GM21723 (cell line): ENCODE data around the gene NOSIP.
A peak's percentile ranks its signal among the peaks of the same experiment; 100 is the strongest.

Experiments
- ATAC-seq: cut with Tn5 transposase; IDR thresholded peaks from one replicate; pipeline ENCODE4 v1.9.1; 2021; ENCODE audit warnings: mild to moderate bottlenecking, moderate library complexity; ENCODE audit not compliant: unreplicated experiment

Gene NOSIP

DNA sequence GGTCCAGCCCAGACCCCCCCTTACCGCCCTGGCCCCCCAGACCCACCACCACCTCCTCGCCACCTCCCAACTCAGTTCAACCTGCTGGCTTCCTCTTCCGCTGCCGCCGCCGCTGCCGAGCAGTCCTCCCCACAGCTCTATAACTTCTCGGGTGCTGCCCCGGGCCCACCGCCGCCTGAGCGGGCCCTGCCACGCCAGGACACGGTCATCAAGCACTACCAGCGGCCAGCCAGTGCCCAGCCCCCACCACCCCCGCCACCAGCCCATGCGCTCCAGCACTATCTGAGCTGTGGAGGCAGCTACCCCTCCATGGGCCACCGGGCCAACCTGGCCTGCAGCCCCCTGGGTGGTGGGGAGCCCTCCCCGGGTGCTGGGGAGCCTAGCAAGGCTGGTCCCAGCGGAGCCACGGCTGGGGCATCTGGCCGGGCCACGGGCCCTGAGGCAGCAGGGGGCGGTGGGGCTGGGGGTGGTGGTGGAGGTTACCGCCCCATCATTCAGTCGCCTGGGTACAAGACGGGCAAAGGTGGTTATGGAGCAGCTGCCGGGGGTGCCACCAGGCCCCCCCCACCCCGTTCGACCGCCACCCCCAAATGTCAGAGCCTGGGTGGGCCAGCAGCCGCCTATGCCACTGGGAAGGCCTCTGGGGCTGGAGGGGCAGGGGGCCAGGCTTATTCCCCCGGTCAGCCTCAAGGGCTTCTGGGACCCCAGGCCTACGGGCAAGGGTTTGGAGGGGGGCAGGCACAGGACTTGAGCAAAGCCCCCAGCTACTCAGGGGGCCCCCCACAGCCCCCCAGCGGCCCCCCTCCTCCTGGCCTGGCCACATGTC is 14.8 kb upstream of the NOSIP start:
- ATAC-seq = no peak

GRCh38 chr19:49594157-49594992 is 14.0 kb upstream of the NOSIP start:
- no peak for ATAC-seq

- ATAC-seq = no peak
Observed at GRCh38 chr19:49593233-49594113, 13.1 kb upstream of the NOSIP start.

DNA sequence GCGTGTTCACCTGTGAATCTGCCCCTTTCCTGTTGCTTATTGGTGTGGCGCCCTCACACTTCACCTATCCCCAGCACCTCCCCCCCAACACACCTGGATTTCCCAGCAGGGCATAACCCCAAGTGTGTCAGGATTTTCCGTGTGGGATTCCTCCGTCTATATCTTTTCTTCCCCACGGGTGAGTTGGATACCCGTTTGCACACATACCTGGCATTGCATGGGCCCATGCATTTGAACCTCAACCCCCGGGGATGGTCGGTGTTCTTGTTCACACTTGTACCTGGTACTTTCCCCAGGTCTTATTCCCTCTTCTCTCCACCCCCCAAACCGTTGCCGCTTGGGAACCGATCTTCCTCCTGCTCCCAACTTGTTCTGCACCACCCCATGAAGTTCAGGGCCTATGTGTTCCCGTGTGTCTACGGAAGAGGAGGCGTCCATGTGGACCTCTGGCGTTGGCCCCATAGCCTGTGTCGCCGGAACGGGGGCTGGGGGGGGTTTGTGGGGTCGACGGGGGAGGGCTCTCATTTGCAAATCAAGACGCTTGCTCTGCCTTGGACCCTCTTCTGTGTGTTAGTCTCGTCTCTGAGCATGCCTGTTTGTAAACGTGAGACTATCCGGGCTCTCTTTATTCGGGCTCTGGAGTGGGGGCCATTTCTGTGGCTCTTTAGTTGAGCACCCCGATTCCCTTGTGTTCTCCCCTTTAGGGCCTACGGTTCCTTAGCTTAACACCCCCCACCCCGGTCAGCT is 12.3 kb upstream of the NOSIP start:
- ATAC-seq = no peak

- ATAC-seq = no peak
Observed at GRCh38 chr19:49591731-49592485, 11.6 kb upstream of the NOSIP start.

GRCh38 chr19:49590971-49591730 is 10.8 kb upstream of the NOSIP start, which contains the start of gene PRR12:
PRR12 (plus strand) TSS chr19:49591182; CDS start chr19:49591655, 473 bp downstream.
- ATAC-seq = no peak

- ATAC-seq = peak; percentile 59
Observed at GRCh38 chr19:49590071-49590970, 10.0 kb upstream of the NOSIP start.

DNA sequence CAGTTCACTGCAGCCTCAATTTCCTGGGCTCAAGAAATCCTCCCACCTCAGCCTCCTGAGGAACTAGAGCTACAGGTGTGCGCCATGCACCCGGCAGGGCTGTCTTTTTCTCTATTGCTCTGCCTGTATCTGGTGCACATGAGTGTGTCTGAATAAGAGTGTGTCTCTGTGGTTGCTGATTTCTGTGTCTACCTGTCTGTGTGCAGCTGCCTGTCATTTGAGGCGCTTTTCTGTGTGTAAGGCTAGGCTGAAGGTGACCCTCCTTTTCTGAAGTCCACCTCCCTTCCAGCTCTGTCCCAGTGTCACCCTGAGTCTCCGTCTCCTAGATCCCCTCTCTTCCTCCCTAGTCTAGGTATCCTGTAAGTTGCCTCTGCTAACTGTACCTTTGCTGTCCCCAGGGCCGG is 9.1 kb upstream of the NOSIP start:
- no peak for ATAC-seq

DNA sequence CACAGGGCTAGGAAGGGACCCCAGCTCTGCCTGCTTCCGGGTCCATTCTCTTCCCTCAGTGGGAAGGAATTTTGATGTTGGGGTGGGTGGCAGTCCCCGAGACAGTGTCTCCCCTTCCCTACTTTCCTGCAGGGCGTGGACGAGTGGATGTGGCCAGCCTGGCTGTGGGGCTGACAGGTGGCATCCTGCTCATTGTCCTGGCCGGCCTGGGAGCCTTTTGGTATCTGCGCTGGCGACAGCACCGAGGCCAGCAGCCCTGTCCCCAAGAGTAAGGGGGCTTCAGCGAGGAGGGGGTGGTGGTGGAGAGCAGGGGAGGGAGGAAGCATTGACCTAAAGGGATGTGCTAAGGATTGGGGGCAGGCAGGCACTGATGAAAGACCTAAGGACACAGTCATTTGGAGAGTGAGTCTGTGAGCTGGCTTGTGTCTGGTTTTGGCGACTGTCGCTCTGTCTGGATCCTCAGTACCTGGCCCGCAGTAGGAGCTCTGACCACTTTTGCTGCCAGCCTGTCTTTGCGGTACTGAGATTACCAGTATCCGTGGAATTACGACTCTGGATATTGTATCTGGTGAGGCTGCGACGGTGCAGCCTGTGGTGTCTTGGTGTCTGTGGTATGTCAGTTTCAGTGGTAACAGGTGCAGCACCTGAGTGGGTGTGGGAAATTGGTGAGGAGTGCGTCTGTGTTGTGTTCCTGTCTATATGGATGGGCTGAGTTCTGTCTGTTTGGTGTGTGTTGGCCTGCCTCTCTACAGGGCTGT is 8.2 kb upstream of the NOSIP start:
- no peak for ATAC-seq

GRCh38 chr19:49587227-49587626 is 6.9 kb upstream of the NOSIP start:
- no peak for ATAC-seq

- ATAC-seq = no peak
Observed at GRCh38 chr19:49585023-49585422, 4.7 kb upstream of the NOSIP start.

- no peak for ATAC-seq
Observed at GRCh38 chr19:49583239-49583638, 2.9 kb upstream of the NOSIP start.

DNA sequence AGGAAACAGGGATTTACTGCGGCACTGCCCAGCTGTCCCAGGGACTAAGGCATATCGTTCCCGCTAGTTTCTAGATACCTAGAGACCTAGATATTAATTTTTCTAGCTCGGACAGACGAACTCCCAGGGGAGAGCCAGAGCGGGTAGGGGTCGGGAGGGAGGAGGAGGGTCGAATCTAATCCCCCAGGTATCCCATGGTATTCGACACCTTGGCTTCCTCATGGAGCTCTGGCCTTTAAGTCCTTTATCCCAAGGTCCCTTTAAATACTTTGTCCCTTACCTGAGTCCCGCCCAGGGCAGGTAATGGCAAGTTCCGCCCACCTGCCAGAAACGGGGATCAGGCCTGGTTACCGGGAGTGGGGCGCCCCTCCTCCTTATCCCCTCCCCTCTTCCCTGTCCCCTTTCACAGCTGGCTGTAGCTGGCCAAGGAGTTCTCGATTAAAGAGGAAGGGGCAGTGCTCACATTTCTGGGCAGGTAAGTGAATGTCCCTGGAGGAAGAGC is 702 bp upstream of the NOSIP start, which contains the start of gene PRRG2:
Gene PRRG2 (plus strand): TSS at position 310 of the 502 bp plus-strand sequence. CDS start 1,904 bp downstream, outside the sequence.
- no peak for ATAC-seq

DNA sequence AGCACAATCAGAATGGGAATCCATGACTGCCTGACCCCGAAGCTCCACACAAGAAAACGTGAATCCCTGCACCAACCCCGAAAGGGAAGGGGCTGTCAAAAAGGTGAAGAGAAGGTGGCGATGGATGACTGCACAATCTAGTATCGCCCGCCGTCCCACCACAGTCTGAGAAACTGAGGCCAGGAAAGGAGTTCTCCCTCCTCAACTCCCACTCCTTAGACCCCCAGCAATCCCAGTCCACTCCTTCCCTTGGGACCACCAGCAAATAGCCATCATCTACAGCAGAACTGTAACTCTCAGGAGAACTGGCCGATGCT is 451 bp downstream of the NOSIP start:
- peak; percentile 11 for ATAC-seq

DNA sequence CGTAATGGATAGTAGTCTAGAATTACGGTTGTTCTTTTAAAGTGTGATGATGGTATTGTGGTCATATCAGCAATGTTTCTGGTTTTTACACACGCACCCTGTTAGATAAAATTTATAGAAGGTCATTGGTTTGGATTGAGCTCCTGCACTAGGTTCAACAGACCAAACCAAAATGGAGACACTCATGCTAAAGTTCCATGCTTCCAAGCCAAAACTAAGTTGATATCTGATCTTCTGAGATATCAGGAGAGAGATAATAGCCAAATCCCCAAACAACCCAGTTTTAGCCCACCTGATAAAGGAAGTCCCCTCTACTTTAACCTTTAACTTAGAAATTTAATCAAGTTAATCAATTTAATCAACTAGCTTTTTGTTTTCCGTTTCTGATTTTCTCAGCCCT is 1.2 kb downstream of the NOSIP start:
- no peak for ATAC-seq

DNA sequence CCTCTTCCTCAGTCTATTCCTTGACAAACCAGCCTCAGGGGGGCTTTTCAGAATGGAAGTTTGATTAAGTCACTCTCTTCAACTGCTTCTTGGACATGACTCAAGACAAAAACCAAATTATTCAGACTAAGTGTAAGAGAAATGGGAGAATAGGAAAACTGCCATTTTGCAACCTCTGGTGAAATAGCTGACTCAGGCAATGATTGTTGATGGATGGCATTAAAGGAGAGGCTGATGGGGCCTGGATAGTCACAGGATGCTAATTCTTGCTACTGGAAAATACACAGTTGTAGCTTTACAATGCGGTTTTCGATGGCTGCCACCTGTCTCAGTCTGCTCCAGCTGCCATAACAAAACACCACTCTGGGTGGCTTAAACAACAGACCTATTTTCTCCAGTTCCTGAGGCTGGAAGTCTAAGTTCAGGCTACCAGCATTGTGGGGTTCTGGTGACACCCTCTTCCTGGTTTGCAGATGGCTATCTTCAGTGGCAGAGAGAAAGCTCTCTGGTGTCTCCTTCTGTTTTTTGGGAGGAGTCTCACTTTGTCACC is 6.1 kb downstream of the NOSIP start:
- no peak for ATAC-seq

- ATAC-seq = no peak
Observed at GRCh38 chr19:49573425-49573824, 6.9 kb downstream of the NOSIP start.
